Esophagus squamous epithelium (tissue), 4 donors: ENCODE results near the gene SLC22A3.

Experiments
- POLR2A ChIP-seq, 4 donors: fragments of 450-650 bp; IDR thresholded peaks; one replicate each; pipeline ENCODE4 v1.6.1; 2017; ENCODE audit warnings: antibody characterized with exemption in 4 of 4, mild to moderate bottlenecking in 4 of 4, moderate library complexity in 3 of 4
- TF ChIP-seq, protein P1 (sequence below), 6 experiments: fragments of 450-650 bp in 4 of 6; fragments of 200-600 bp in 2 of 6; sonication (generic) in 2 of 6; IDR thresholded peaks; one replicate each; pipeline ENCODE4 v1.5.1; 2016 to 2019; ENCODE audit warnings: antibody characterized with exemption in 6 of 6, mild to moderate bottlenecking in 4 of 6, moderate library complexity in 4 of 6

DNA sequence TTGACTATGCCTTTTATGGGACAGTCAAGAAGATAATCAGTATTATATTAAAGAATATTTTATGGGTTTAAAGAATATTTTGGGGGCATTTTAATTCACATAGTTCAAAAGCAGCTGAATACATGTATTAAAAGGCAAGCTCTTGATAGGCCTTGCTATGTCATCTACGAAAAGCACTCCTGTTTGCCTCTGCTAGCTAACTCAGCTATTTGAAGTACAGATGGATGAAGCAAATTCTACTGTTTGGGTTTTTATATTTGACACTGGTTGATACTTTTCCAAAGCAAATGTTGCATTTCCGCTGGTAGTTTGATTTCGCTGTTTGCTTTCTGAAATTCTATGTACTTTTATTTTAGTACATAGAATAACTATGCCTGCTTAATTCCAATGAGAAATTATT lies 47.0 kb downstream of the SLC22A3 start:
- TF ChIP-seq, protein P1, sequence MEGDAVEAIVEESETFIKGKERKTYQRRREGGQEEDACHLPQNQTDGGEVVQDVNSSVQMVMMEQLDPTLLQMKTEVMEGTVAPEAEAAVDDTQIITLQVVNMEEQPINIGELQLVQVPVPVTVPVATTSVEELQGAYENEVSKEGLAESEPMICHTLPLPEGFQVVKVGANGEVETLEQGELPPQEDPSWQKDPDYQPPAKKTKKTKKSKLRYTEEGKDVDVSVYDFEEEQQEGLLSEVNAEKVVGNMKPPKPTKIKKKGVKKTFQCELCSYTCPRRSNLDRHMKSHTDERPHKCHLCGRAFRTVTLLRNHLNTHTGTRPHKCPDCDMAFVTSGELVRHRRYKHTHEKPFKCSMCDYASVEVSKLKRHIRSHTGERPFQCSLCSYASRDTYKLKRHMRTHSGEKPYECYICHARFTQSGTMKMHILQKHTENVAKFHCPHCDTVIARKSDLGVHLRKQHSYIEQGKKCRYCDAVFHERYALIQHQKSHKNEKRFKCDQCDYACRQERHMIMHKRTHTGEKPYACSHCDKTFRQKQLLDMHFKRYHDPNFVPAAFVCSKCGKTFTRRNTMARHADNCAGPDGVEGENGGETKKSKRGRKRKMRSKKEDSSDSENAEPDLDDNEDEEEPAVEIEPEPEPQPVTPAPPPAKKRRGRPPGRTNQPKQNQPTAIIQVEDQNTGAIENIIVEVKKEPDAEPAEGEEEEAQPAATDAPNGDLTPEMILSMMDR (IDR thresholded peaks at IDR 0.05), result no peak
- no peak for TF ChIP-seq POLR2A (IDR thresholded peaks at IDR 0.05)
